ENCODE data around the gene PITPNM2. TPM values are rescaled to one million over a fixed set of nuclear protein-coding genes. Genes with fewer than 3 reads are reported as not detected.
"Not testable (repeated sequence)": the region's sequence is repeated elsewhere in the genome, so short reads cannot be mapped to it uniquely, and the experiment has no call there.

PITPNM2 gene
- total RNA-seq, 1 donor from 2014 or later: 5.2 TPM

- TF ChIP-seq CTCF (IDR thresholded peaks at IDR 0.05; ENCODE audit: insufficient read depth, low read length, poor library complexity, severe bottlenecking): no peak
- no peak for DNase-seq (ENCODE audit: low read depth)
- Histone ChIP-seq H3K27me3 (ENCODE audit: control insufficient read depth, insufficient read depth, low read length) (no peaks in the 10 kb centered on the region), H3K4me3 (ENCODE audit: low read depth, low read length) (no peak overlapping the region), H3K36me3 (ENCODE audit: control insufficient read depth, insufficient read depth, low read length) (no peaks in the 10 kb centered on the region)
Observed at GRCh38 chr12:123107926-123108681, 42.8 kb downstream of the PITPNM2 start.

- no peak for DNase-seq (ENCODE audit: low read depth)
- no peak overlapping the region for H3K4me3 ChIP-seq (ENCODE audit: low read depth, low read length)
- H3K27me3 ChIP-seq (ENCODE audit: control insufficient read depth, insufficient read depth, low read length): no peaks in the 10 kb centered on the region
- TF ChIP-seq CTCF (IDR thresholded peaks at IDR 0.05; ENCODE audit: insufficient read depth, low read length, poor library complexity, severe bottlenecking): no peak
- H3K36me3 ChIP-seq (ENCODE audit: control insufficient read depth, insufficient read depth, low read length): no peaks in the 10 kb centered on the region
Observed at GRCh38 chr12:123106640-123107359, 44.1 kb downstream of the PITPNM2 start.

- no peaks in the 10 kb centered on the region for H3K36me3 ChIP-seq (ENCODE audit: control insufficient read depth, insufficient read depth, low read length)
- DNase-seq (ENCODE audit: low read depth): no peak
- no peaks in the 10 kb centered on the region for H3K27me3 ChIP-seq (ENCODE audit: control insufficient read depth, insufficient read depth, low read length)
- no peak for TF ChIP-seq CTCF (IDR thresholded peaks at IDR 0.05; ENCODE audit: insufficient read depth, low read length, poor library complexity, severe bottlenecking)
- H3K4me3 ChIP-seq (ENCODE audit: low read depth, low read length): no peak overlapping the region
Observed at GRCh38 chr12:123105211-123105826, 45.6 kb downstream of the PITPNM2 start.

GRCh38 chr12:123104809-123105208 lies 46.1 kb downstream of the PITPNM2 start:
- no peak overlapping the region for H3K4me3 ChIP-seq (ENCODE audit: low read depth, low read length)
- no peaks in the 10 kb centered on the region for H3K36me3 ChIP-seq (ENCODE audit: control insufficient read depth, insufficient read depth, low read length)
- TF ChIP-seq CTCF (IDR thresholded peaks at IDR 0.05; ENCODE audit: insufficient read depth, low read length, poor library complexity, severe bottlenecking): no peak
- DNase-seq (ENCODE audit: low read depth): no peak
- no peaks in the 10 kb centered on the region for H3K27me3 ChIP-seq (ENCODE audit: control insufficient read depth, insufficient read depth, low read length)

GRCh38 chr12:123104094-123104493 lies 46.8 kb downstream of the PITPNM2 start:
- H3K36me3 ChIP-seq (ENCODE audit: control insufficient read depth, insufficient read depth, low read length); H3K27me3 ChIP-seq (ENCODE audit: control insufficient read depth, insufficient read depth, low read length); H3K4me3 ChIP-seq (ENCODE audit: low read depth, low read length); DNase-seq (ENCODE audit: low read depth): not testable (repeated sequence)

- DNase-seq (ENCODE audit: low read depth): no peak
- no peak for TF ChIP-seq CTCF (IDR thresholded peaks at IDR 0.05; ENCODE audit: insufficient read depth, low read length, poor library complexity, severe bottlenecking)
- Histone ChIP-seq H3K27me3 (ENCODE audit: control insufficient read depth, insufficient read depth, low read length) (no peaks in the 10 kb centered on the region), H3K4me3 (ENCODE audit: low read depth, low read length) (no peak overlapping the region), H3K36me3 (ENCODE audit: control insufficient read depth, insufficient read depth, low read length) (no peaks in the 10 kb centered on the region)
Observed at GRCh38 chr12:123102781-123103503, 47.9 kb downstream of the PITPNM2 start.
